HFFc6 (cell line): ENCODE results near the gene STRIP1. TPM values are rescaled to one million over a fixed set of nuclear protein-coding genes. Genes with fewer than 3 reads are reported as not detected.
A peak's percentile ranks its signal among the peaks of the same experiment; 100 is the strongest.

Experiments
- DNase-seq: peaks from one replicate; pipeline ENCODE4 v3.0.0-alpha.2; 2018
- H3K27ac Mint-ChIP-seq: 2 replicates; pipeline ENCODE4 v1.8.0; 2020; ENCODE audit warnings: mild to moderate bottlenecking, mixed read lengths
- H3K27me3 Mint-ChIP-seq: 2 replicates; pipeline ENCODE4 v1.8.0; 2021; ENCODE audit warnings: mild to moderate bottlenecking, moderate library complexity, mixed read lengths; ENCODE audit not compliant: insufficient read depth
- H3K36me3 Mint-ChIP-seq: 2 replicates; pipeline ENCODE4 v1.8.0; 2021; ENCODE audit warnings: low read depth, mixed read lengths
- H3K4me1 Mint-ChIP-seq: 2 replicates; pipeline ENCODE4 v1.8.0; 2020; ENCODE audit warnings: low read depth, mixed read lengths
- H3K4me3 Mint-ChIP-seq: 2 replicates; pipeline ENCODE4 v1.8.0; 2020; ENCODE audit warnings: mild to moderate bottlenecking, moderate library complexity, mixed read lengths
- H3K9me3 Mint-ChIP-seq: 2 replicates; pipeline ENCODE4 v1.8.0; 2020; ENCODE audit warnings: mild to moderate bottlenecking, mixed read lengths
- total RNA-seq, 6 experiments: library from RNA; stranded (reverse); fragmentation: NEBNext Ultra II Directional; extraction: Animal tissue kit (Norgen Biotek cat#: 25700); gene quantifications; 2 replicates in 1 of 6; 3 replicates in 5 of 6; pipeline ENCODE4 v1.2.3, GENCODE V29; 2021
- TF ChIP-seq, protein P1 (sequence below): fragments of 200-600 bp; sonication (generic); IDR thresholded peaks from 2 replicates; pipeline ENCODE4 v1.5.0; 2021; ENCODE audit warnings: antibody characterized with exemption, mild to moderate bottlenecking

Gene STRIP1
- total RNA-seq, 6 experiments from 2014 or later: 33.2 to 48.4 (median 36.8) TPM

DNA sequence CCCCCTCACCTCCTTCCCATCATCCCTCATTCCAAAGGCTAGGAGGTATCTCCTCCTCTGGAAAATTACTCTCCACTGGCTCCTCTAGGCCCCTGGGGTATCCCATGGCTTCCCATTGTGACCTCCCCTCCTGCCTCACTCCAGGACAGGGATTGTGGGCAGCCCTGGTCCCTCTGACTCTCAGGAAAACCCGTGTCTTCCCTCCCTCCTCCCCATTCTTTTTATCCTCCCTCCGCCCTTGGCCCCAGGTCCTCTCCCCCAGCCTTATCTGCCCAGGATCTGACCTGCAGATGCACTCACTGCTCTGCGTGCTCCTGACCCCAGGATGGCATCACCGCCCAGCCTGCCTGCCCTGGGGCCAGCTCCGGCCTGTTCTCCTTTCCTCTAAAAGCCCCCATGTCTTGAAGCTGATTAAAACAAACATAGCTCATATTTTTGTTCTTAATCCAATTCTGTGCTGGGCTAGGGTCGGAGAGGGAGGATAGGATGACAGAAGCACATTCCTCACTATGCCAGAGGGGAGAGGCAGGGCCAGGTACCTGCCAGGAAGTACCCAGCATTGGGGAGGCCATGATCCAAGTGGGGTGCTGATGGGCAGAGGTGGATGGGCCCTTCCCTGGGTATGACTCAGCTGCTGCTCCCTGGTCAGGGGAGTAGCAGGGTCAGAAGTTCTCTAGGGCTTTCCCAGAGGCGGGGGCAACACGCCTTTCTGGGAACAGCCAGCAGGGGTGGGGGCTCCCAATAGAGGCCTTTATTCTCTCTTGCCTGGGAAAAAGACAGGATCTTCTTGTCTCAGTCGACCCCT is 64.0 kb downstream of the STRIP1 start:
- H3K27me3 Mint-ChIP-seq: peaks cover 5% of the 10 kb centered on the region; the same call in 1 of the 2 replicates
- H3K4me3 Mint-ChIP-seq: no peak overlapping the region
- peaks cover 23% of the 10 kb centered on the region for H3K4me1 Mint-ChIP-seq
- H3K36me3 Mint-ChIP-seq: no peaks in the 10 kb centered on the region
- H3K9me3 Mint-ChIP-seq: no peaks in the 10 kb centered on the region
- no peak overlapping the region for H3K27ac Mint-ChIP-seq
- TF ChIP-seq, protein P1, sequence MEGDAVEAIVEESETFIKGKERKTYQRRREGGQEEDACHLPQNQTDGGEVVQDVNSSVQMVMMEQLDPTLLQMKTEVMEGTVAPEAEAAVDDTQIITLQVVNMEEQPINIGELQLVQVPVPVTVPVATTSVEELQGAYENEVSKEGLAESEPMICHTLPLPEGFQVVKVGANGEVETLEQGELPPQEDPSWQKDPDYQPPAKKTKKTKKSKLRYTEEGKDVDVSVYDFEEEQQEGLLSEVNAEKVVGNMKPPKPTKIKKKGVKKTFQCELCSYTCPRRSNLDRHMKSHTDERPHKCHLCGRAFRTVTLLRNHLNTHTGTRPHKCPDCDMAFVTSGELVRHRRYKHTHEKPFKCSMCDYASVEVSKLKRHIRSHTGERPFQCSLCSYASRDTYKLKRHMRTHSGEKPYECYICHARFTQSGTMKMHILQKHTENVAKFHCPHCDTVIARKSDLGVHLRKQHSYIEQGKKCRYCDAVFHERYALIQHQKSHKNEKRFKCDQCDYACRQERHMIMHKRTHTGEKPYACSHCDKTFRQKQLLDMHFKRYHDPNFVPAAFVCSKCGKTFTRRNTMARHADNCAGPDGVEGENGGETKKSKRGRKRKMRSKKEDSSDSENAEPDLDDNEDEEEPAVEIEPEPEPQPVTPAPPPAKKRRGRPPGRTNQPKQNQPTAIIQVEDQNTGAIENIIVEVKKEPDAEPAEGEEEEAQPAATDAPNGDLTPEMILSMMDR: no peak
- DNase-seq: no peak

DNA sequence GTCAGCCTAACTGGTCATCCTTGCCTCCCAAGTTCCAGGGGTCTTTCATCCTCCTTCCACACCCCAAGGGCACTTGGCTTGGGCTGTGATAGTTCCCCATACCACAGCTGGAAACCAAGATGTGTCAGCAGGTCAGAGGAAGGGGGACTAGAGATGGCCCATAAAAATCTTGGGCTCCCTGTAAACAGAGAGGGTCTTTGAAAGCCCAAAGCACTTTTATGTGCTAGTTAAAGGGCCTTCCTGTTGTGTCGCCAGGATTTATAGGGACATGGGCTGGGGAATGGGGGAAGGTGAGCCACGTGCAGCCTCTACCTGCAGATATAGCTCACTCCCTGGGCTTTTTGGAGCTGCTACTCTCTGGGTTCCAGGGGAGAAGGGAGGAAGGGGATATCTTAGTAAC is 65.9 kb downstream of the STRIP1 start:
- H3K27me3 Mint-ChIP-seq: peaks cover 2% of the 10 kb centered on the region; the same call in 1 of the 2 replicates

DNA sequence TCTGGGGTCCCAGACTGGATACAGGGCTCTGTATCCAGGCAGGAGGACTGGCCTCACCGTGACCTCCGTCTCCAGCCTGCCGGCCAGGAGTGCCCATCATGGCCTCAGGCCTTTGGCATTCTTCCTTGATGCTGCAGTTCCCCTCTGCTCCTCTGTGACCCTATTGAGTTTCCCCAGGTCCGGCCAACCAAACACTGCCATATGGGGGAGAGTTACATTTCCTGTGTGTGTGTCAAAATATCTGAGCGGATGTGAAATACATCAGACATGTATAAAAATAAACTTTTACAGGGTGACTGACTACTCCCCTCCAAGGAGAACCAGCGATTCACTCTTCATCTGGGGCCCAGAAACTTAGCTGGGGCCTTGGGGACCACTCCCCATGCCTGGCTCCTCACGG is 67.7 kb downstream of the STRIP1 start:
- DNase-seq: peak; percentile 41
- Mint-ChIP-seq H3K4me3 (no peak overlapping the region), H3K4me1 (peaks cover 23% of the 10 kb centered on the region), H3K36me3 (no peaks in the 10 kb centered on the region), H3K9me3 (no peaks in the 10 kb centered on the region), H3K27me3 (peaks cover 2% of the 10 kb centered on the region; the same call in 1 of the 2 replicates), H3K27ac (peak overlapping the region; percentile 61; the same call in 1 of the 2 replicates)
- TF ChIP-seq, protein P1: no peak

More for the DNA sequence above, 65.9 kb downstream of the STRIP1 start:
- Mint-ChIP-seq H3K27ac (no peak overlapping the region), H3K4me3 (no peak overlapping the region), H3K9me3 (no peaks in the 10 kb centered on the region), H3K4me1 (peaks cover 23% of the 10 kb centered on the region), H3K36me3 (no peaks in the 10 kb centered on the region)
- TF ChIP-seq, protein P1: no peak
- no peak for DNase-seq

Other genes with a start within 250 kb of the STRIP1 start
- 10 to 100 TPM; 28.7 to 79.3 (median 72.4) TPM for gene CSF1, start 123.8 kb upstream of the STRIP1 start, total RNA-seq
- gene AHCYL1, start 49.9 kb upstream of the STRIP1 start, total RNA-seq: 10 to 100 TPM; 73.4 to 87.1 (median 74.7) TPM
- gene ALX3, start 36.0 kb downstream of the STRIP1 start, total RNA-seq: 10 to 100 TPM in 1 of 6 experiments, 1 to 10 TPM in 5; 1.0 to 10.0 (median 1.4) TPM
- gene UBL4B, start 77.8 kb downstream of the STRIP1 start, total RNA-seq: 10 to 100 TPM in 1 of 6 experiments, 1 to 10 TPM in 5; 1.5 to 10.9 (median 1.8) TPM
- 1 to 10 TPM; 1.7 to 5.3 (median 2.0) TPM for gene SLC6A17, start 115.9 kb downstream of the STRIP1 start, total RNA-seq
- gene KCNC4, start 175.7 kb downstream of the STRIP1 start, total RNA-seq: 10 to 100 TPM in 4 of 6 experiments, 1 to 10 TPM in 2; 8.8 to 22.6 (median 11.2) TPM